Osteocyte (in vitro differentiated cells): ENCODE measurements around the gene NTHL1. TPM values are rescaled to one million over a fixed set of nuclear protein-coding genes. Genes with fewer than 3 reads are reported as not detected.

ENCODE experiments used
- DNase-seq: peaks from one replicate; pipeline ENCODE4 v3.0.0; 2021; ENCODE audit warnings: mixed read lengths; ENCODE audit not compliant: unreplicated experiment; ENCODE audit errors: extremely low spot score
- H3K27ac Mint-ChIP-seq: one replicate; pipeline ENCODE4 v1.8.0; 2021; ENCODE audit warnings: mild to moderate bottlenecking, mixed read lengths; ENCODE audit not compliant: unreplicated experiment
- H3K27me3 Mint-ChIP-seq: one replicate; pipeline ENCODE4 v1.8.0; 2021; ENCODE audit warnings: mixed read lengths; ENCODE audit not compliant: unreplicated experiment
- H3K36me3 Mint-ChIP-seq: one replicate; pipeline ENCODE4 v1.8.0; 2021; ENCODE audit warnings: mixed read lengths; ENCODE audit not compliant: unreplicated experiment
- H3K4me1 Mint-ChIP-seq: one replicate; pipeline ENCODE4 v1.8.0; 2021; ENCODE audit warnings: mixed read lengths; ENCODE audit not compliant: unreplicated experiment
- H3K4me3 Mint-ChIP-seq: one replicate; pipeline ENCODE4 v1.8.0; 2021; ENCODE audit warnings: mild to moderate bottlenecking, moderate library complexity, mixed read lengths; ENCODE audit not compliant: unreplicated experiment
- H3K9me3 Mint-ChIP-seq: one replicate; pipeline ENCODE4 v1.8.0; 2021; ENCODE audit warnings: mixed read lengths; ENCODE audit not compliant: unreplicated experiment
- CTCF ChIP-seq: fragments of 200-600 bp; sonication (generic); IDR thresholded peaks from 2 replicates; pipeline ENCODE4 v1.5.0; 2021; ENCODE audit warnings: antibody characterized with exemption, mild to moderate bottlenecking, moderate library complexity
- total RNA-seq: library from RNA; stranded (reverse); gene quantifications from 2 replicates; pipeline ENCODE4 v1.2.1, GENCODE V29; 2021

NTHL1 gene
- total RNA-seq, 1 donor from 2014 or later: 22.2 TPM

GRCh38 chr16:2081201-2082084, 33.8 kb upstream of the NTHL1 start:
- Mint-ChIP-seq H3K4me3 (no peak overlapping the region), H3K27ac (no peak overlapping the region), H3K36me3 (peaks cover 14% of the 10 kb centered on the region), H3K27me3 (no peaks in the 10 kb centered on the region), H3K9me3 (no peaks in the 10 kb centered on the region), H3K4me1 (peaks cover 8% of the 10 kb centered on the region)
- no peak for DNase-seq
- no peak for TF ChIP-seq CTCF

DNA sequence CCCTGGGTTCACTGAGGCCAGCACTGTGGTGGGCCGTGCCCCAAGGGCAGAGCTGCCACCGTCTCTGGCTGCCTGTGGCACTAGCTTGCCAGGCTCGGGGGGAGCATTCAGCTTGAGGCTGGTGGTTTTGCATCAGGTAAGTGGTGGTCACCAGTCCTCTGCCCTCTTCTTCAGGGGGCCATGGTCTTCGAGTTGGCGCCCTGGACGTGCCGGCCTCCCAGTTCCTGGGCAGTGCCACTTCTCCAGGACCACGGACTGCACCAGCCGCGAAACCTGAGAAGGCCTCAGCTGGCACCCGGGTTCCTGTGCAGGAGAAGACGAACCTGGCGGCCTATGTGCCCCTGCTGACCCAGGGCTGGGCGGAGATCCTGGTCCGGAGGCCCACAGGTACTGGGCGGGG, 32.4 kb upstream of the NTHL1 start:
- Mint-ChIP-seq H3K36me3 (peaks cover 14% of the 10 kb centered on the region), H3K4me3 (no peak overlapping the region), H3K27me3 (no peaks in the 10 kb centered on the region), H3K9me3 (no peaks in the 10 kb centered on the region), H3K4me1 (peaks cover under 1% of the 10 kb centered on the region), H3K27ac (no peak overlapping the region)
- DNase-seq: no peak
- TF ChIP-seq CTCF: no peak

DNA sequence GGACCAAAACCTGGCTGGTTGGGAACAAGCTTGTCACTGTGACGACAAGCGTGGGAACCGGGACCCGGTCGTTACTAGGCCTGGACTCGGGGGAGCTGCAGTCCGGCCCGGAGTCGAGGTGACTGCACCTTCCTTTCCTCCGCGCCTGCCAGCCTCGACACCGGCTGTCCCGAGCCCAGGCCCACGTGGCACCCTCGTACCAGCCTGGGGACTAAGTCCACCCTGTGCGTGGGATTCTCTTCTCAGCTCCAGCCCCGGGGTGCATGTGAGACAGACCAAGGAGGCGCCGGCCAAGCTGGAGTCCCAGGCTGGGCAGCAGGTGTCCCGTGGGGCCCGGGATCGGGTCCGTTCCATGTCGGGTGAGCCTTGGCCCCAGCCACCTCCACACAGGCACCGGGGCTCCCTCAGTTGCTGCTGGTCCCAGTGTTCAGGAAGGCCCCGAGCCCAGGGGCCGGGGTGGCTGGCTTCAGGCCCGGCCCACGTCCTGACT, 31.7 kb upstream of the NTHL1 start:
- H3K36me3 Mint-ChIP-seq: peaks cover 20% of the 10 kb centered on the region
- H3K27ac Mint-ChIP-seq: no peak overlapping the region
- no peak overlapping the region for H3K4me3 Mint-ChIP-seq
- no peaks in the 10 kb centered on the region for H3K4me1 Mint-ChIP-seq
- no peaks in the 10 kb centered on the region for H3K27me3 Mint-ChIP-seq
- no peaks in the 10 kb centered on the region for H3K9me3 Mint-ChIP-seq
- no peak for TF ChIP-seq CTCF
- DNase-seq: no peak

GRCh38 chr16:2078691-2079090, 31.1 kb upstream of the NTHL1 start:
- Mint-ChIP-seq H3K9me3 (no peaks in the 10 kb centered on the region), H3K4me1 (no peaks in the 10 kb centered on the region), H3K4me3 (no peak overlapping the region)

More at GRCh38 chr16:2078691-2079090, 31.1 kb upstream of the NTHL1 start:
- H3K27ac Mint-ChIP-seq: no peak overlapping the region
- no peak for TF ChIP-seq CTCF
- peaks cover 20% of the 10 kb centered on the region for H3K36me3 Mint-ChIP-seq
- H3K27me3 Mint-ChIP-seq: no peaks in the 10 kb centered on the region
- no peak for DNase-seq
